Right lobe of liver (tissue), 6 donors: Measurements from ENCODE around the gene PRXL2A. TPM values are rescaled to one million over a fixed set of nuclear protein-coding genes. Genes with fewer than 3 reads are reported as not detected.
A peak's percentile ranks its signal among the peaks of the same experiment; 100 is the strongest.
"Not testable (repeated sequence)": the region's sequence is repeated elsewhere in the genome, so short reads cannot be mapped to it uniquely, and the experiment has no call there.

Experiments used
- ATAC-seq, 4 donors: fragments of 200-7000 bp; cut with Tn5 transposase; one replicate each; pipeline ENCODE4 v1.9.1; 2020; ENCODE audit warnings: mild to moderate bottlenecking in 4 of 4, moderate library complexity in 4 of 4
- DNase-seq, 3 donors: peaks; one replicate each; pipeline ENCODE4 v3.0.0-alpha.2; 2020
- H3K27ac ChIP-seq, 3 donors: fragments of 200-600 bp; one replicate each; pipeline ENCODE4 v1.8.0; 2022
- H3K27me3 ChIP-seq, 2 donors: fragments of 200-600 bp; one replicate each; pipeline ENCODE4 v1.8.0; 2022
- H3K36me3 ChIP-seq, 4 donors: fragments of 200-600 bp; sonication (generic) in 1 of 4; one replicate each; pipeline versions ENCODE4 v1.5.1 to v1.8.0; 2017 to 2022; ENCODE audit warnings: control low read depth in 1 of 4
- H3K4me1 ChIP-seq, 4 donors: fragments of 200-600 bp; sonication (generic) in 1 of 4; one replicate each; pipeline versions ENCODE4 v1.5.1 to v1.8.0; 2017 to 2022; ENCODE audit warnings: control low read depth in 1 of 4
- H3K4me3 ChIP-seq, 3 donors: fragments of 200-600 bp; one replicate each; pipeline ENCODE4 v1.8.0; 2022
- H3K9me3 ChIP-seq, 4 donors: fragments of 200-600 bp; sonication (generic) in 1 of 4; one replicate each; pipeline versions ENCODE4 v1.5.1 to v1.8.0; 2017 to 2022; ENCODE audit warnings: control low read depth in 1 of 4
- POLR2A ChIP-seq: fragments of 450-650 bp; IDR thresholded peaks from one replicate; pipeline ENCODE4 v1.6.1; 2017; ENCODE audit warnings: antibody characterized with exemption, mild to moderate bottlenecking
- WGBS: methylation state at CpG from one replicate; pipeline ENCODE4 v1.1.6; 2018; ENCODE audit warnings: low coverage, low lambda C conversion rate; ENCODE audit not compliant: insufficient coverage; ENCODE audit errors: missing lambda C conversion rate; 5-methylcytosine and 5-hydroxymethylcytosine counted together
- intact Hi-C, 2 donors: fragments of 100-400 bp; cut with DNase I; formaldehyde crosslinking; loops; one replicate each; pipeline versions ENCODE4 v1.11.2 to v1.14.1; 2022
- total RNA-seq, 6 experiments: library from RNA; depleted of rRNA in 2 of 6; stranded (reverse); fragments of >200 nt in 2 of 6; fragmentation: NEBNext Ultra II Directional in 3 of 6; extraction: Animal tissue kit (Norgen Biotek cat#: 25700) in 3 of 6; gene quantifications; one replicate each; pipeline versions ENCODE4 v1.1.0 to v1.2.4, GENCODE V29; 2016 to 2023
- TF ChIP-seq, protein P1 (sequence below), 4 donors: fragments of 200-600 bp in 3 of 4; fragments of 450-650 bp in 1 of 4; IDR thresholded peaks; one replicate each; pipeline versions ENCODE4 v1.5.1 to v1.8.0; 2016 to 2022; ENCODE audit warnings: antibody characterized with exemption in 4 of 4, mild to moderate bottlenecking in 2 of 4
- donor health status: DM: no; HTN: yes; CAD: no.
- donor health status: DM: no; HTN: no; CAD: no.
- donor health status: DM: no; HTN: no; CAD: no.
- donor health status: DM: no; HTN: yes; CAD: no.
- donor health status: DM: no; HTN: yes; CAD: no.

The PRXL2A gene
- total RNA-seq, 6 experiments from 2014 or later: 41.3 to 89.8 (median 80.5) TPM

GRCh38 chr10:80473096-80473657 lies 64.8 kb downstream of the PRXL2A start:
- H3K27ac ChIP-seq: peak overlapping the region in 2 of 3 donors; percentile 9 to 13
- H3K4me1 ChIP-seq: peaks cover 0 to 30% (median 13%) of the 10 kb centered on the region in 4 donors

DNA sequence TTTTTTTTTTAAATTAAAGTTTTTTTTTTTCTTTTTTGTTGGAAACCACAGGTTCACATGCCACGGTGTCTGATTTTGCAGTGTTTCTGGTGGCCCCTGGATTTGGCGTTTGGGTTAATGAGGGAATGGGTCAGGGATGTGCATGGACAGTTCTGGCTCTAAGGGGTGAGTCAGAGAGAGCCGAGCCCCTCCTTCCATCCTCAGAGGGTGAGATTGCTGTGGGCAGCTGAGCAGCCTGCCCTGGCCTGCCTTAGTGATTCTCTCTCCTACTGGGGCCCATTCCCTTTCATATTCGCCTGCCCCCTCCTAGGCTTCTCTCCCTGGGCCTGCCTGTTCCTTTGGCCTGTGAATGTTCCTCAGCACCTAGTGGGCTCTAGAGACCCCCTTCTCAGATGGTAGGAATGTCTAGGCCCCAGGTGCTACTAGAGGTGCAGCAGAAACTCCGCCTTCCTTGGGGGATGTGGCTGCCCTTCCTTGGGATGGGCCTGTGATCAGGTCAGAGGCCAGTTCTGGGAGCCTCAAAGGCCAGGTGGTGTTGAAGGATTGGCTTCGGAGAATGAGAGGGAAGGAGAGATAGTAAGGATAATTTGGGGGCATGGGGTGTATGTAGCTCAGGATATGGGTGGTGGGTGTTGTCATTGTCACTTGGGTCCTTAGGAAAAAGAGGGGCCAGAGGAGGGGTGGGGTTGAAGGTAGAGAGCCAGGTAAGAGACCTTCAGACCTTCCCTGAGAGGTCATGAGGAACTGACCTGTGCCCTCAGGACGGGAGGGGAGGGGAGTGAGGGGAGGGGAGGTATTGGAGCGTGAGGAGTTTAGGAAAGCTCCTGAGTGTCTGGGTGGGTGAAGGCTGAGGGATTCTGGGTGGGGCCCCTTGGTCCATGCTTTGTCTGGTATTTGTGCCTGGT lies 65.6 kb downstream of the PRXL2A start:
- intact Hi-C loops: no loop called here
- H3K4me3 ChIP-seq: no peak overlapping the region
- TF ChIP-seq POLR2A: no peak
- TF ChIP-seq, protein P1, sequence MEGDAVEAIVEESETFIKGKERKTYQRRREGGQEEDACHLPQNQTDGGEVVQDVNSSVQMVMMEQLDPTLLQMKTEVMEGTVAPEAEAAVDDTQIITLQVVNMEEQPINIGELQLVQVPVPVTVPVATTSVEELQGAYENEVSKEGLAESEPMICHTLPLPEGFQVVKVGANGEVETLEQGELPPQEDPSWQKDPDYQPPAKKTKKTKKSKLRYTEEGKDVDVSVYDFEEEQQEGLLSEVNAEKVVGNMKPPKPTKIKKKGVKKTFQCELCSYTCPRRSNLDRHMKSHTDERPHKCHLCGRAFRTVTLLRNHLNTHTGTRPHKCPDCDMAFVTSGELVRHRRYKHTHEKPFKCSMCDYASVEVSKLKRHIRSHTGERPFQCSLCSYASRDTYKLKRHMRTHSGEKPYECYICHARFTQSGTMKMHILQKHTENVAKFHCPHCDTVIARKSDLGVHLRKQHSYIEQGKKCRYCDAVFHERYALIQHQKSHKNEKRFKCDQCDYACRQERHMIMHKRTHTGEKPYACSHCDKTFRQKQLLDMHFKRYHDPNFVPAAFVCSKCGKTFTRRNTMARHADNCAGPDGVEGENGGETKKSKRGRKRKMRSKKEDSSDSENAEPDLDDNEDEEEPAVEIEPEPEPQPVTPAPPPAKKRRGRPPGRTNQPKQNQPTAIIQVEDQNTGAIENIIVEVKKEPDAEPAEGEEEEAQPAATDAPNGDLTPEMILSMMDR (IDR thresholded peaks at IDR 0.05): no peak
- H3K9me3 ChIP-seq: no peaks in the 10 kb centered on the region
- H3K27me3 ChIP-seq: no peaks in the 10 kb centered on the region
- no peak overlapping the region for H3K27ac ChIP-seq
- no peak for DNase-seq
- peaks cover 0 to 23% (median 8%) of the 10 kb centered on the region in 4 donors for H3K4me1 ChIP-seq
- 83% methylated on average over 6 of the region's 8 CpGs for WGBS
- peaks cover 0 to 15% (median 4%) of the 10 kb centered on the region in 4 donors for H3K36me3 ChIP-seq
- ATAC-seq: no peak

More at GRCh38 chr10:80473096-80473657, 64.8 kb downstream of the PRXL2A start:
- H3K27me3 ChIP-seq: no peaks in the 10 kb centered on the region
- H3K9me3 ChIP-seq: no peaks in the 10 kb centered on the region
- intact Hi-C loops: no loop called here
- ATAC-seq (no peak), DNase-seq (no peak)
- H3K36me3 ChIP-seq: peaks cover 0 to 15% (median 4%) of the 10 kb centered on the region in 4 donors
- TF ChIP-seq, protein P1 (IDR thresholded peaks at IDR 0.05): no peak
- no peak for TF ChIP-seq POLR2A
- 58% methylated on average over 2 of the region's 3 CpGs for WGBS
- H3K4me3 ChIP-seq: no peak overlapping the region

GRCh38 chr10:80474597-80474910 lies 66.2 kb downstream of the PRXL2A start:
- intact Hi-C loops: no loop called here
- 60% methylated on average over 2 of the region's 2 CpGs for WGBS
- Histone ChIP-seq H3K36me3 (peaks cover 0 to 15% (median 4%) of the 10 kb centered on the region in 4 donors), H3K27me3 (no peaks in the 10 kb centered on the region), H3K4me3 (no peak overlapping the region), H3K27ac (no peak overlapping the region), H3K9me3 (no peaks in the 10 kb centered on the region), H3K4me1 (peaks cover 0 to 21% (median 5%) of the 10 kb centered on the region in 4 donors)
- TF ChIP-seq, protein P1 (IDR thresholded peaks at IDR 0.05): no peak
- TF ChIP-seq POLR2A: no peak
- peak; percentile 38 to 55 (median 49) for ATAC-seq
- DNase-seq: no peak

- 95% methylated on average over 3 of the region's 3 CpGs for WGBS
- DNase-seq (no peak), ATAC-seq (no peak)
- TF ChIP-seq, protein P1 (IDR thresholded peaks at IDR 0.05): no peak
- TF ChIP-seq POLR2A: no peak
- Histone ChIP-seq H3K4me1 (peaks cover 0 to 21% (median 4%) of the 10 kb centered on the region in 4 donors), H3K27ac (no peak overlapping the region), H3K36me3 (peaks cover 0 to 11% (median 2%) of the 10 kb centered on the region in 4 donors), H3K27me3 (no peaks in the 10 kb centered on the region), H3K4me3 (no peak overlapping the region), H3K9me3 (no peaks in the 10 kb centered on the region)
- intact Hi-C loops: no loop called here
Measured at GRCh38 chr10:80474941-80475340, 66.6 kb downstream of the PRXL2A start.

GRCh38 chr10:80475641-80476040 lies 67.3 kb downstream of the PRXL2A start:
- H3K4me3 ChIP-seq, DNase-seq, H3K9me3 ChIP-seq, intact Hi-C loops, H3K27ac ChIP-seq, ATAC-seq, H3K36me3 ChIP-seq, H3K27me3 ChIP-seq: not testable (repeated sequence)
- 81% methylated on average over 3 of the region's 7 CpGs for WGBS
- H3K4me1 ChIP-seq: peaks cover 0 to 21% (median 2%) of the 10 kb centered on the region in 4 donors
